ENCODE measurements around the gene SPATA16.
"Not testable (repeated sequence)": the region's sequence is repeated elsewhere in the genome, so short reads cannot be mapped to it uniquely, and the experiment has no call there.

Gene SPATA16

GRCh38 chr3:172869368-172869771 is 271.7 kb downstream of the SPATA16 start:
- DNase-seq: no peak

GRCh38 chr3:172868582-172869200 is 272.3 kb downstream of the SPATA16 start:
- DNase-seq: no peak

GRCh38 chr3:172866726-172867350 is 274.2 kb downstream of the SPATA16 start:
- not testable (repeated sequence) for DNase-seq

GRCh38 chr3:172859041-172859440 is 282.0 kb downstream of the SPATA16 start:
- no peak for DNase-seq

- no peak for DNase-seq
Observed at GRCh38 chr3:172856795-172857742, 284.0 kb downstream of the SPATA16 start.

- DNase-seq: no peak
Observed at GRCh38 chr3:172855037-172855436, 286.0 kb downstream of the SPATA16 start.

- DNase-seq: no peak
Observed at GRCh38 chr3:172853921-172854666, 286.9 kb downstream of the SPATA16 start.

GRCh38 chr3:172853005-172853404 is 288.0 kb downstream of the SPATA16 start:
- no peak for DNase-seq

- DNase-seq: no peak
Observed at GRCh38 chr3:172848910-172849309, 292.1 kb downstream of the SPATA16 start.

- no peak for DNase-seq
Observed at GRCh38 chr3:172847292-172847691, 293.7 kb downstream of the SPATA16 start.

GRCh38 chr3:172846706-172847105 is 294.3 kb downstream of the SPATA16 start:
- DNase-seq: no peak

GRCh38 chr3:172846103-172846561 is 294.9 kb downstream of the SPATA16 start:
- DNase-seq: no peak

GRCh38 chr3:172844428-172844827 is 296.6 kb downstream of the SPATA16 start:
- no peak for DNase-seq

- no peak for DNase-seq
Observed at GRCh38 chr3:172840913-172841312, 300.1 kb downstream of the SPATA16 start.

- no peak for DNase-seq
Observed at GRCh38 chr3:172840463-172840862, 300.6 kb downstream of the SPATA16 start.

- DNase-seq: no peak
Observed at GRCh38 chr3:172839679-172840078, 301.4 kb downstream of the SPATA16 start.
